IPS-15b (cell line): ENCODE measurements around the gene MYBL2.

Source experiments
- H3K27me3 ChIP-seq: one replicate; pipeline ENCODE4 v1.6.1; 2013; ENCODE audit warnings: low read length; ENCODE audit not compliant: control insufficient read depth, insufficient read depth
- H3K36me3 ChIP-seq: one replicate; pipeline ENCODE4 v1.6.1; 2013; ENCODE audit warnings: low read length; ENCODE audit not compliant: control insufficient read depth, insufficient read depth
- H3K4me1 ChIP-seq: one replicate; pipeline ENCODE4 v1.6.1; 2013; ENCODE audit warnings: mild to moderate bottlenecking, low read length; ENCODE audit not compliant: control insufficient read depth, insufficient read depth
- H3K4me3 ChIP-seq: one replicate; pipeline ENCODE4 v1.5.1; 2013; ENCODE audit warnings: low read depth, low read length
- H3K9ac ChIP-seq: one replicate; pipeline ENCODE4 v1.6.1; 2013; ENCODE audit warnings: low read depth, mild to moderate bottlenecking, low read length
- H3K9me3 ChIP-seq: one replicate; pipeline ENCODE4 v1.6.1; 2013; ENCODE audit warnings: mild to moderate bottlenecking, low read length; ENCODE audit not compliant: control insufficient read depth, insufficient read depth

MYBL2 gene

GRCh38 chr20:43761386-43762340 lies 94.7 kb downstream of the MYBL2 start:
- Histone ChIP-seq H3K27me3 (no peaks in the 10 kb centered on the region), H3K36me3 (no peaks in the 10 kb centered on the region), H3K9ac (no peak overlapping the region), H3K9me3 (no peaks in the 10 kb centered on the region), H3K4me3 (no peak overlapping the region), H3K4me1 (no peaks in the 10 kb centered on the region)

DNA sequence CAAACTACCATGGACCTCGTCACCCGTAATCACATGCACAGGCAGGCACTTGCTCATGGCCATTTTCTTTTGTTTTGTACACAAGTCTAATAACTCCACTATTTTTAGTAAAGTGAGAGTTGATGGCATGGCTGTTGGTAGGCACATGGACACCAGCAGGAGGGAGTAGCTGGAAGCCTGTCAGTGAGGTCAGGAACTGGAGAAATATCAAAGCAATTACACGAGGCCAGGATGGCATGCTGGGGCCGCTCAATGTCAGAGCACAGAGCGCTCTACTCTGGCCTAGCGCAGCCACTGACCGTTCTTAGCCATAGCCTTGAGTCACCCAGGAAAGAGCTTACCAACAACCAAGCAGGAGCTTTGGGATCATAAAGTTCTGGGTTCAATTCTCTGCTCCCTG lies 96.0 kb downstream of the MYBL2 start:
- Histone ChIP-seq H3K9ac (no peak overlapping the region), H3K36me3 (no peaks in the 10 kb centered on the region), H3K27me3 (no peaks in the 10 kb centered on the region)

GRCh38 chr20:43765916-43766315 lies 99.0 kb downstream of the MYBL2 start:
- H3K36me3 ChIP-seq, result no peaks in the 10 kb centered on the region
- no peaks in the 10 kb centered on the region for H3K9me3 ChIP-seq
- H3K27me3 ChIP-seq, result no peaks in the 10 kb centered on the region
- no peak overlapping the region for H3K9ac ChIP-seq
- no peak overlapping the region for H3K4me3 ChIP-seq
- no peaks in the 10 kb centered on the region for H3K4me1 ChIP-seq

More for the DNA sequence above, 96.0 kb downstream of the MYBL2 start:
- H3K4me1 ChIP-seq, result no peaks in the 10 kb centered on the region
- no peaks in the 10 kb centered on the region for H3K9me3 ChIP-seq
- H3K4me3 ChIP-seq, result no peak overlapping the region
